HFF-Myc (cell line): ENCODE results near the gene ZC3HAV1L.

ENCODE experiments used
- DNase-seq: peaks from one replicate; pipeline ENCODE4 v3.0.0-alpha.2; 2011; ENCODE audit warnings: low read depth; ENCODE audit errors: extremely low read depth
- H3K4me3 ChIP-seq: replicated peaks from 2 replicates; pipeline ENCODE4 v1.5.1; 2011; ENCODE audit warnings: low read depth, mild to moderate bottlenecking, control low read depth, low read length
- TF ChIP-seq, protein P1 (sequence below): IDR thresholded peaks from 2 replicates; pipeline ENCODE4 v1.5.1; 2012; ENCODE audit warnings: mild to moderate bottlenecking, low read depth, low read length, control low read depth; ENCODE audit errors: missing control alignments

ZC3HAV1L gene

DNA sequence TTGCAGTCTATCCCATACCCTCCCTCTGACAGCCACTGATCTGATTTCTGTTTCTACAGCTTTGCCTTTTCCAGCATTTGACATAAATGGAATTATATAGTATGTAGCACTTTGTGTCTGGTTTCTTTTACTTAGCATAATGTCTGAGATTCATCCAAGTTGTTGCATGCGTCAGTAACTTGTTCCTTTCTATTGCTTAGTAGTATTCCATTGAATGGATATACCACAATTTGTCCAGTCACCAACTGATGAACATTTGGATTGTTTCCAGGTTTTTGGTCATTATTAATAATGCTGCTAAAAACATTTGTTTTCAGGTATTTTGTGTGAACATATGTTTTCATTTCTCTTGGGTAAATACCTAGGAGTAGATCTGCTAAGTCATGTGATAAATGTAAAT, 48.2 kb downstream of the ZC3HAV1L start:
- no peak overlapping the region for H3K4me3 ChIP-seq
- DNase-seq = no peak
- TF ChIP-seq, protein P1, sequence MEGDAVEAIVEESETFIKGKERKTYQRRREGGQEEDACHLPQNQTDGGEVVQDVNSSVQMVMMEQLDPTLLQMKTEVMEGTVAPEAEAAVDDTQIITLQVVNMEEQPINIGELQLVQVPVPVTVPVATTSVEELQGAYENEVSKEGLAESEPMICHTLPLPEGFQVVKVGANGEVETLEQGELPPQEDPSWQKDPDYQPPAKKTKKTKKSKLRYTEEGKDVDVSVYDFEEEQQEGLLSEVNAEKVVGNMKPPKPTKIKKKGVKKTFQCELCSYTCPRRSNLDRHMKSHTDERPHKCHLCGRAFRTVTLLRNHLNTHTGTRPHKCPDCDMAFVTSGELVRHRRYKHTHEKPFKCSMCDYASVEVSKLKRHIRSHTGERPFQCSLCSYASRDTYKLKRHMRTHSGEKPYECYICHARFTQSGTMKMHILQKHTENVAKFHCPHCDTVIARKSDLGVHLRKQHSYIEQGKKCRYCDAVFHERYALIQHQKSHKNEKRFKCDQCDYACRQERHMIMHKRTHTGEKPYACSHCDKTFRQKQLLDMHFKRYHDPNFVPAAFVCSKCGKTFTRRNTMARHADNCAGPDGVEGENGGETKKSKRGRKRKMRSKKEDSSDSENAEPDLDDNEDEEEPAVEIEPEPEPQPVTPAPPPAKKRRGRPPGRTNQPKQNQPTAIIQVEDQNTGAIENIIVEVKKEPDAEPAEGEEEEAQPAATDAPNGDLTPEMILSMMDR = no peak

DNA sequence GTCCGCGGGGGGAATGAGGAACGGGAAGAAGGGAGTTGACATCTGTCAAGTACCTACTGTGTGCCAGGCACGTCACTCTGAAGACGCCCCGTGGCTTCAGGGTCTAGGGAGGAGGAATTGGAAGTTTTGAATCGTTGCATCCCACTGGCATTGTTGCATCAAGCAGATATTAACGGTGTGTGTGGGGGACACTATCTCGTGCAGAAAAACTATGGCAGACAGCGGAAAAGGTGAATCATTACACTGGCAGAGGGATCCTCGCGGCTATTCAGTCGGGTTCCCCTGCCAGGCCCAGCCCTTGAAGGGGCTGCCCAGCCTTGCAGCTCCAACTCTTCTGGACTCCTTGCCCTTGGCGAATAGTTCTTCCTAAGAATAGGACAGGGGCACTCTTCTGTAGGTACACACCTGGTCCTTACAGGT, 53.6 kb downstream of the ZC3HAV1L start:
- TF ChIP-seq, protein P1 = no peak
- DNase-seq = no peak
- peak overlapping the region; percentile 55 for H3K4me3 ChIP-seq

DNA sequence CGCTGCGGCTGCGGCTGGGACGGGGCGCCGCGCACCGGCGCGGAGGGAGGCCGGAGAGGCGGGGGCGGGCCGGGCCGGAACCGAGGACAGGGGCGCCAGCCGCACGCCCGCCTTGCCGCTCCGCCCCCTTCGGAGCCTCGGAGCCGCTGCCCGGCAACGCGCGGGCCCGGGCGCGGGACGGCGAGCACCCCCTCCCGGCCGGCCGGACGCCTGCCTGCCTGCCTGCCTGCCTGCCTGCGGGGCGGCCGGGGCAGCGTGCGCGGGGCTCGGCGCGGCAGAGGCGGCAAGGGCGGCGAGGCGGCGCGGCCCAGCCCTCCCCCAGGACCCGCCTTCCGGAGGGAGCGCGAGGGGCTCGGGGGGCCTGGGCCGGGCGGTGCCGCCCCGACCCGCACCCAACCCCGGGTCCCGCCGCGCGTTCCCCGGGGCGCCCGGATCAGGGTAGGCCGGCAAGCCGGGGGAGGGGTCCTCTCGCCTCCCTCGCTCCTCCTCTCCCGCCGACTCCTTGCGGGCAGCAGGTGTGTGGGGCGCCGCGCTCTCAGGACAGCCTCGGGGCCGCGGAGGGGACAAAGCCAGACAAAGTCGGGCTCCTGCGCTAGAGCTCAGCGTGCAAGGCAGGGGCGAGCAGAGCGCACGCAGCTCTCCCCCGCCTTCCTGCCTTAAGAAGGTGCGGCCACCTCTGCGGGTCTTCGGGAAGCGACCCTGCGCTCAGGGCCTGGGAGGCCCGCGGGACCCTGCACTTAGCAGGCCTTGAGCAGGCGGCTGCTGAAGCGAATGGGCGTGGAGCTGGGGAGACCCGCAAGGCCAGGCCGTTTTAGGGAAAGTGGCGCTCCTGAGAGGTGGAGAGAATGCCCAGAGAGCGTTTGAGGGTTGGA, 54.3 kb downstream of the ZC3HAV1L start, which contains the start of gene KIAA1549:
Gene KIAA1549, minus strand, starts transcription at position 58 of the 872 bp plus-strand sequence. CDS start 120 bp downstream, outside the sequence.
- peak within 1 kb of the TSS; percentile 64 for H3K4me3 ChIP-seq
- no peak for DNase-seq
- TF ChIP-seq, protein P1 = no peak

DNA sequence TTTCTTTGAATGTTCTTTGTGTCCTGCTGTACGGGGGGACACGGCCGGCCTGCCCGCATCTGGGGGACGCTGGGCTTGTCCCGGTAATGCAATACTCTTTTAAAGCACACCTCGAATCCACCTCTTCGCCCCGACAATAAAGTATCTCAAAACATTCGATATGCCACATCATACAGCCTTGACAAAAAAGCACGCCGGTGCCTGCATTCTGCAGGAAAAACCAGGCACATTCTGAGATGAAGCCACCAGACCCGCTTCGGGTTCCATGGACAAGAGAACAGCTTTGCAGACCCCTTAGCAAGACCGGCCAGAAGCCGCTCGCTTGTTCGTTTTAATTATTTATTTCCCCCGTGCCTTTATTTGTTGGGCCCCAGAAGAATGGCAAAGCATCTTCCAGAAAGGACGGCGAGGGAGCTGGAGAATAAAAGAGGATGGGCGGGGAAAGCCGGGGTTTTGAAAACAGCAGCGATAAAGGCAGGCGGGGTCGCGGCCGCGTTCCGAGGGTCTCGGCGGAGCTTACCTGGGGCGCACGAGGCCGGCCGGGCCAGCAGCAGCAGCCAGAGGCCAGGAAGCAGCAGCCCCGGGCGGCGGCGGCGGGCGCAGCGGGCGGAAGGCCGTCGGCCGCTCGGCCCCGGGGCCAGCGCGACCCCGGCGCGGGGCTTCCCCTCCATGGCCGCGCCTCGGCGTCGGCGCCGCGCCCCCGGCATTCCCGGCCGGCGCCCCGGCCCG, 55.1 kb downstream of the ZC3HAV1L start:
- H3K4me3 ChIP-seq = peak overlapping the region; percentile 64
- TF ChIP-seq, protein P1 = no peak
- DNase-seq = no peak

DNA sequence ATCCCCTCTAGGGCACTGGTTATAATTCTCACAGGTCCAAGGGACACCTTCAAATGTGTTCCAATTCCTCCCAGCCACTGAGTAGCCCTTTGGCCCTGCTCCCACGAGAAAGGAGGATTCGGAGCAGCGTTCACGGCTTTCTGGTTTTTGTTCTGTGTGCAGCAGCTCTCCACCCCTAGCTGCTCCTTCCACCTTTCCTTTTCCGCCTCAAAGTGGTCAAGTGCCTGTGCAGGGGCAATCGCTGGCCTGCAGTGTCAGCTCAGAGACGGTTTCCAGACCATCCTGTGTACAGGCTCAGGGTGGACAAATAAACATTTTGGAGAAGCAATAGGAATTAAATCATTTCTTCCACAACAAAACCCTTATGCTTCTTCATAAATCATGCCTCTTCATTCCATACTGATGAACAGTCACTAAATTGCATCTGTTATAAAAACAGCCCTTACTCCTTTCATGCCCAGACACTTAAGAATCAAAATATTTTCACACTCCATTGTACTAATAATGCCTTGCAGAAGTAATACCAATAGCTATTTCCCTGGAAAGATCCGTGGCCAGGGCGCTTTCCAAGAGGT, 55.8 kb downstream of the ZC3HAV1L start:
- H3K4me3 ChIP-seq = peak overlapping the region; percentile 64
- TF ChIP-seq, protein P1 = no peak
- no peak for DNase-seq

DNA sequence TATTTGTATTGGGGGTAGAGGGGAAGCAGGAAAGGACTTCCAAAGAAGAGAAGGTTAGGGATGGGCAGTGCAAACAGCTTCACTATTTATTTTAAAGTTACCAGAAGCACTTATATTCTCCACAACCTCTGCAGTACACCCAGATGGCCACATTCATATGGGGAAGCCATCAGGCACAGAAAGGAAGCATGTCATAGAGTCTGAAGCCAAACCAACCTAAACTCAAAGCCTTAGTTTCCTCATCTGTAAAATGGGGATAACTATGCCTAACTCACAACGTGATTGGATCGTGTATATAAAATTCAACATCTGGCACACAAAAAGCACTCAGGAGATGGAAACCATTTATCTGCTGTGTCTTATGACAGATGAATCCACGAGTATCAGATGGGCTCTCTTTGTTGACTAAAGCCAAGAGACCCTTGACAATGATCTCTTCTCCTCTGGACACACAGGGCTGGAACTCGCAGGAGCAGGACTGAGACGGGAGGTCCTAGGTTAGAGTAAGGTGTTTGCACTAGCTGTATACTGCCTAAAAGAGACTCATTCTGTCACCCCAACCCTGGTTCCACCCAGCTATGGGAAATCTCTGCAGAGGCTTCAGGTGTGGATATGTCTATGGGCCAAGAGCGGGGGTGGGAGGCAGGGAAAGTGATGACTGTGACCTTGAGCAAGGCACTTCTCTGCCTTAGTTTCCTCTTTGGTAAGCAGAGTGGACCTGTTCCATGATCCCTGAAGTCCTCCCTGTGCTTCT, 56.4 kb downstream of the ZC3HAV1L start:
- TF ChIP-seq, protein P1 = no peak
- H3K4me3 ChIP-seq = peak overlapping the region; percentile 64
- no peak for DNase-seq
